IMR-90 (cell line): ENCODE data around the gene RAB27B. TPM values are rescaled to one million over a fixed set of nuclear protein-coding genes. Genes with fewer than 3 reads are reported as not detected.

ENCODE experiments used
- ATAC-seq: fragments of 200-7000 bp; cut with Tn5 transposase; 2 replicates; pipeline ENCODE4 v1.9.1; 2020; ENCODE audit warnings: low read depth, mild to moderate bottlenecking, moderate library complexity
- Bru-seq: library from RNA; stranded (reverse); fragments of 400-500 nt; gene quantifications from one replicate; lab custom pipeline; 2021; lab: Mats Ljungman, UMichigan
- BruChase-seq, 2 experiments: library from RNA; stranded (reverse); fragments of 400-500 nt; gene quantifications; one replicate each; lab custom pipeline; 2021; lab: Mats Ljungman, UMichigan
- BruUV-seq: library from RNA; stranded (reverse); fragments of 400-500 nt; replicated peaks from 2 replicates; lab custom pipeline; 2021; lab: Mats Ljungman, UMichigan
- CTCF ChIA-PET: fragments of 300-600 bp; formaldehyde crosslinking; extraction: SDS; loops from one replicate; lab custom pipeline; 2021; ENCODE audit warnings: antibody characterized with exemption; lab: Yijun Ruan, JAX
- POLR2A ChIA-PET: fragments of 300-600 bp; sonication (Branson Sonifier 250); formaldehyde crosslinking; loops from one replicate; lab custom pipeline; 2022; ENCODE audit warnings: antibody characterized with exemption; ENCODE audit not compliant: unreplicated experiment; lab: Charles Lee
- DNase-seq: peaks from one replicate; pipeline ENCODE4 v3.0.0; 2013
- H2AFZ ChIP-seq: replicated peaks from 2 replicates; pipeline ENCODE3; 2013; ENCODE audit warnings: low read length, mild to moderate bottlenecking; ENCODE audit not compliant: poor library complexity
- H2AK5ac ChIP-seq: 2 replicates; pipeline ENCODE4 v1.6.1; 2013; ENCODE audit warnings: low read depth, low read length, inconsistent platforms
- H2AK9ac ChIP-seq: replicated peaks from 2 replicates; pipeline ENCODE3; 2013; ENCODE audit warnings: mild to moderate bottlenecking, low read depth, low read length, moderate library complexity; ENCODE audit not compliant: poor library complexity
- H2BK120ac ChIP-seq: 2 replicates; pipeline ENCODE4 v1.6.1; 2013; ENCODE audit warnings: low read depth, low read length, inconsistent platforms
- H2BK15ac ChIP-seq: 3 replicates; pipeline ENCODE4 v1.6.1; 2013; ENCODE audit warnings: low read depth, low read length, inconsistent platforms
- H2BK20ac ChIP-seq: 2 replicates; pipeline ENCODE4 v1.6.1; 2013; ENCODE audit warnings: low read depth, mild to moderate bottlenecking, inconsistent platforms, low read length, moderate library complexity
- H2BK5ac ChIP-seq: 2 replicates; pipeline ENCODE4 v1.6.1; 2013; ENCODE audit warnings: mild to moderate bottlenecking, low read depth, low read length, inconsistent platforms; ENCODE audit not compliant: poor library complexity, severe bottlenecking
- H3K14ac ChIP-seq: replicated peaks from 2 replicates; pipeline ENCODE4 v1.6.1; 2013; ENCODE audit warnings: low read depth, low read length, inconsistent platforms
- H3K18ac ChIP-seq: 2 replicates; pipeline ENCODE4 v1.6.1; 2013; ENCODE audit warnings: low read depth, low read length, control low read depth
- H3K23ac ChIP-seq: 2 replicates; pipeline ENCODE4 v1.6.1; 2013; ENCODE audit warnings: low read depth, low read length, inconsistent platforms
- H3K27ac ChIP-seq: 2 replicates; pipeline ENCODE4 v1.5.1; 2013; ENCODE audit warnings: mild to moderate bottlenecking, control low read depth, low read length; ENCODE audit not compliant: insufficient read depth
- H3K27me3 ChIP-seq: 2 replicates; pipeline ENCODE4 v1.6.1; 2013; ENCODE audit warnings: low read length; ENCODE audit not compliant: control insufficient read depth, insufficient read depth
- H3K36me3 ChIP-seq: 2 replicates; pipeline ENCODE4 v1.6.1; 2013; ENCODE audit warnings: low read length, mixed read lengths; ENCODE audit not compliant: control insufficient read depth, insufficient read depth
- H3K4ac ChIP-seq: 2 replicates; pipeline ENCODE4 v1.6.1; 2013; ENCODE audit warnings: low read depth, low read length, inconsistent platforms
- H3K4me1 ChIP-seq: 2 replicates; pipeline ENCODE4 v1.6.1; 2013; ENCODE audit warnings: low read length, mixed read lengths; ENCODE audit not compliant: control insufficient read depth, insufficient read depth
- H3K4me2 ChIP-seq: 2 replicates; pipeline ENCODE4 v1.6.1; 2013; ENCODE audit warnings: low read depth, mild to moderate bottlenecking, control low read depth, low read length, moderate library complexity
- H3K4me3 ChIP-seq: 2 replicates; pipeline ENCODE4 v1.5.1; 2013; ENCODE audit warnings: low read depth, mild to moderate bottlenecking, control low read depth, low read length, moderate library complexity; ENCODE audit not compliant: insufficient read depth
- H3K56ac ChIP-seq: 2 replicates; pipeline ENCODE4 v1.6.1; 2013; ENCODE audit warnings: low read length, inconsistent platforms; ENCODE audit not compliant: insufficient read depth; ENCODE audit errors: extremely low read depth
- H3K79me1 ChIP-seq, 2 experiments: 2 replicates each; pipeline ENCODE4 v1.6.1; 2013; ENCODE audit warnings: low read length in 2 of 2, inconsistent platforms in 1 of 2, low read depth in 1 of 2
- H3K9ac ChIP-seq: 2 replicates; pipeline ENCODE4 v1.6.1; 2013; ENCODE audit warnings: low read depth, low read length, control low read depth
- H3K9me1 ChIP-seq: 2 replicates; pipeline ENCODE4 v1.6.1; 2013; ENCODE audit warnings: low read length, inconsistent platforms; ENCODE audit not compliant: insufficient read depth
- H3K9me3 ChIP-seq: 2 replicates; pipeline ENCODE4 v1.6.1; 2013; ENCODE audit warnings: low read length; ENCODE audit not compliant: control insufficient read depth, insufficient read depth
- H4K20me1 ChIP-seq: 2 replicates; pipeline ENCODE4 v1.6.1; 2013; ENCODE audit warnings: low read length, inconsistent platforms; ENCODE audit not compliant: insufficient read depth
- H4K5ac ChIP-seq: 2 replicates; pipeline ENCODE4 v1.6.1; 2013; ENCODE audit warnings: mild to moderate bottlenecking, low read depth, low read length, control low read depth
- H4K8ac ChIP-seq, 2 experiments: 2 replicates each; pipeline ENCODE4 v1.6.1; 2013; ENCODE audit warnings: low read depth in 2 of 2, low read length in 2 of 2, control low read depth in 1 of 2, inconsistent platforms in 1 of 2
- H4K91ac ChIP-seq: 2 replicates; pipeline ENCODE4 v1.6.1; 2013; ENCODE audit warnings: low read depth, low read length, inconsistent platforms; ENCODE audit not compliant: insufficient read depth
- CEBPB ChIP-seq: IDR thresholded peaks from 2 replicates; pipeline ENCODE4 v1.6.1; 2012; ENCODE audit warnings: low read depth, low read length, improper control_type of control experiment
- CHD1 ChIP-seq: IDR thresholded peaks from 2 replicates; pipeline ENCODE4 v1.6.1; 2012; ENCODE audit warnings: low read depth, low read length, improper control_type of control experiment
- CTCF ChIP-seq: conservative IDR thresholded peaks from 2 replicates; pipeline ENCODE4 v1.5.1; 2012; ENCODE audit warnings: mild to moderate bottlenecking, low read depth, low read length, improper control_type of control experiment
- ELK1 ChIP-seq: fragments of 150-350 bp; IDR thresholded peaks from 2 replicates; pipeline ENCODE4 v1.6.1; 2016; ENCODE audit warnings: low read depth, mild to moderate bottlenecking, low read length, moderate library complexity, borderline replicate concordance
- MAFK ChIP-seq: IDR thresholded peaks from 2 replicates; pipeline ENCODE4 v1.6.1; 2012; ENCODE audit warnings: low read depth, low read length, improper control_type of control experiment
- MXI1 ChIP-seq: IDR thresholded peaks from 2 replicates; pipeline ENCODE4 v1.6.1; 2012; ENCODE audit warnings: low read depth, mild to moderate bottlenecking, low read length, moderate library complexity, borderline replicate concordance
- NFE2L2 ChIP-seq: fragments of 150-350 bp; IDR thresholded peaks from 2 replicates; pipeline ENCODE4 v1.6.1; 2016; ENCODE audit warnings: low read depth, mild to moderate bottlenecking, low read length
- RAD21 ChIP-seq: IDR thresholded peaks from 2 replicates; pipeline ENCODE4 v1.6.1; 2012; ENCODE audit warnings: low read length, improper control_type of control experiment
- RCOR1 ChIP-seq: IDR thresholded peaks from 2 replicates; pipeline ENCODE4 v1.6.1; 2012; ENCODE audit warnings: mild to moderate bottlenecking, low read length, improper control_type of control experiment; ENCODE audit not compliant: insufficient replicate concordance
- RFX5 ChIP-seq: IDR thresholded peaks from 2 replicates; pipeline ENCODE4 v1.8.0; 2012; ENCODE audit warnings: low read depth, mild to moderate bottlenecking, low read length, moderate library complexity
- SMC3 ChIP-seq: fragments of 150-350 bp; IDR thresholded peaks from 2 replicates; pipeline ENCODE4 v1.6.1; 2016; ENCODE audit warnings: low read depth, mild to moderate bottlenecking, antibody characterized with exemption, low read length, moderate library complexity
- USF2 ChIP-seq: fragments of 150-350 bp; IDR thresholded peaks from 2 replicates; pipeline ENCODE4 v1.6.1; 2017; ENCODE audit warnings: mild to moderate bottlenecking, antibody characterized with exemption, low read length, low read depth
- WGBS, 2 experiments: methylation state at CpG; one replicate each; pipeline versions ENCODE4 v1.1.5 to v1.1.7; 2013; ENCODE audit warnings: missing lambda C conversion rate in 2 of 2; ENCODE audit not compliant: insufficient read length in 1 of 2; ENCODE audit errors: extremely low coverage in 2 of 2; 5-methylcytosine and 5-hydroxymethylcytosine counted together
- dilution Hi-C: fragments of 300-500 bp; cut with HindIII; formaldehyde crosslinking; loops from one replicate; pipeline ENCODE4 v1.14.3; 2018; ENCODE audit warnings: low sequenced_read_pairs; ENCODE audit not compliant: unreplicated experiment
- in situ Hi-C: fragments of 300-500 bp; cut with MboI; formaldehyde crosslinking; loops from 3 replicates; pipeline ENCODE4 v1.14.3; 2019; ENCODE audit warnings: low sequenced_read_pairs, inconsistent platforms, mixed read lengths
- intact Hi-C: fragments of 100-400 bp; cut with micrococcal nuclease; formaldehyde crosslinking; loops from 2 replicates; pipeline ENCODE4 v1.10.0; 2022
- long read RNA-seq: library from polyadenylated mRNA; unstranded; transcript quantifications from one replicate; pipeline ENCODE4 v2.0.0, GENCODE V29; 2021; ENCODE audit not compliant: unreplicated experiment
- polyA plus RNA-seq, 3 experiments: library from polyadenylated mRNA; depleted of rRNA; stranded (reverse); fragments of >200 nt; gene quantifications; 2 replicates each; pipeline ENCODE4 v1.2.3, GENCODE V29; 2012; ENCODE audit warnings: low replicate concordance in 1 of 3
- total RNA-seq: library from RNA; depleted of rRNA; stranded (reverse); fragments of >200 nt; gene quantifications from 2 replicates; pipeline ENCODE4 v1.2.3, GENCODE V29; 2012; rRNA removed

The RAB27B gene
- total RNA-seq (1.3 and 1.7 TPM in 2 replicates), polyA plus RNA-seq (2012; rRNA removed) (0.06 and 0.24 TPM in 2 replicates), Bru-seq, nascent RNA (percentile 38 among the genes with signal in this experiment), BruChase-seq, experiment 1, labeled RNA remaining after a 6-hour chase (percentile 39 among the genes with signal in this experiment), BruChase-seq, experiment 2, labeled RNA remaining after a 2-hour chase (percentile 37 among the genes with signal in this experiment)
- polyA plus RNA-seq (2012; cell fraction: cytosol; rRNA removed), result 0.01 and 0.03 TPM in 2 replicates
- polyA plus RNA-seq (2012; cell fraction: nucleus; rRNA removed; ENCODE audit: low replicate concordance), result 0.01 and 0.15 TPM in 2 replicates
- long read RNA-seq, result 0 reads

- Histone ChIP-seq H2BK120ac (peak within 1 kb of the TSS; percentile 79), H3K4me1 (peaks cover 3% of the 10 kb centered on the region; the same call in 1 of the 2 replicates), H2BK20ac (peak within 1 kb of the TSS; percentile 53; the same call in 1 of the 2 replicates), H3K4ac (peak within 1 kb of the TSS; percentile 66), H3K23ac (peak within 1 kb of the TSS; percentile 72; the same call in 1 of the 2 replicates), H3K79me1 (no peaks in the 10 kb centered on the region), H3K36me3 (no peaks in the 10 kb centered on the region), H4K20me1 (no peaks in the 10 kb centered on the region), H3K18ac (peak within 1 kb of the TSS; percentile 33; the same call in 1 of the 2 replicates), H3K4me2 (peak within 1 kb of the TSS; percentile 97), H3K56ac (no peak within 1 kb of the TSS; the same call in 1 of the 2 replicates), H3K9ac (peak within 1 kb of the TSS; percentile 42), H2BK15ac (peak within 1 kb of the TSS; percentile 38; the same call in 1 of the 3 replicates), H2AFZ (peak within 1 kb of the TSS; percentile 95), H3K27me3 (no peaks in the 10 kb centered on the region; the same call in 1 of the 2 replicates), H4K8ac (peak within 1 kb of the TSS in 1 of 2 experiments; percentile 44; a peak in 1 of 4 replicates), H3K4me3 (peak within 1 kb of the TSS; percentile 57), H3K27ac (peak within 1 kb of the TSS; percentile 57), H4K91ac (peak within 1 kb of the TSS; percentile 15; the same call in 1 of the 2 replicates), H4K5ac (no peak within 1 kb of the TSS; the same call in 1 of the 2 replicates), H2AK5ac (no peak within 1 kb of the TSS), H3K9me1 (no peaks in the 10 kb centered on the region), H3K9me3 (no peaks in the 10 kb centered on the region), H3K14ac (0 out of 2 replicates have a peak within 1 kb of the TSS, but pooled peaks have one; percentile 43), H2AK9ac (peak within 1 kb of the TSS; percentile 31), H2BK5ac (peak within 1 kb of the TSS; percentile 29)
- ChIA-PET POLR2A (no interaction called here), CTCF (no interaction called here)
- DNase-seq, result peak; percentile 85
- intact Hi-C loops, result loop anchor here (2.0 to 5.0 kb wide), 3 partner anchors 16 to 154 kb away; no protein-coding TSS in a partner anchor
- BruUV-seq, result no TSS peak
- in situ Hi-C loops, result no loop called here
- dilution Hi-C loops, result no loop called here
- ATAC-seq, result peak; percentile 89
- WGBS, 2 experiments, result 0% methylated on average over 7 of the region's 35 CpGs; no CpG with 5 or more reads in 1 of the 2 experiments
- TF ChIP-seq USF2 (no peak), MAFK (no peak), RFX5 (no peak), CEBPB (no peak), NFE2L2 (no peak), CHD1 (no peak), ELK1 (no peak), CTCF (no peak), RAD21 (no peak), MXI1 (no peak), RCOR1 (no peak), SMC3 (no peak)
Measured at GRCh38 chr18:54828281-54828881, at the start of gene RAB27B. Gene RAB27B (plus strand): TSS chr18:54828477. CDS start chr18:54877586, 49,109 bp downstream.
